Measurements from ENCODE around the gene YIF1A. TPM values are rescaled to one million over a fixed set of nuclear protein-coding genes. Genes with fewer than 3 reads are reported as not detected.
A peak's percentile ranks its signal among the peaks of the same experiment; 100 is the strongest.

YIF1A gene
- total and polyA plus RNA-seq, 2 donors (not counting 3 experiments of a cell fraction or from before 2014, with no cell fraction given), result 104 to 271 TPM

- H3K36me3 ChIP-seq (ENCODE audit: control insufficient read depth in 2 of 2, extremely low read depth in 1 of 2, insufficient read depth in 2 of 2, low read length in 2 of 2), result peaks cover under 1 to 28% of the 10 kb centered on the region in 2 experiments
- intact Hi-C loops (cut with micrococcal nuclease) (loop anchor here (1.0 kb wide), 1 partner anchor 22 kb away; the partner anchor contains the start of gene YIF1A), dilution Hi-C loops (cut with MboI; ENCODE audit: extremely low pct_ligation_motif_present, low sequenced_read_pairs) (no loop called here)
- H4K20me1 ChIP-seq (replicated peaks; ENCODE audit: control insufficient read depth, extremely low read depth, insufficient read depth, low read length), result no peaks in the 10 kb centered on the region
- no peaks in the 10 kb centered on the region for H3K9me3 ChIP-seq (replicated peaks; ENCODE audit: control insufficient read depth, insufficient read depth, low read length)
- peaks cover 12% of the 10 kb centered on the region for H3K4me1 ChIP-seq (ENCODE audit: control insufficient read depth, extremely low read depth, insufficient read depth, low read length)
- peaks cover 28% of the 10 kb centered on the region for H3K79me2 ChIP-seq (ENCODE audit: control insufficient read depth, insufficient read depth, low read length)
- CTCF ChIA-PET, result interaction anchor here (0.7 to 6.2 kb wide), 3 partner anchors 15 to 379 kb away, joined by 3 to 53 read pairs (median 3); partner anchors contain the start of gene FIBP
- H3K27ac ChIP-seq (ENCODE audit: insufficient read depth, low read depth, low read length), result no peak overlapping the region
- FAIRE-seq (peak; percentile 47), DNase-seq (ENCODE audit: low read depth, low spot score) (no peak)
- H3K4me2 ChIP-seq (ENCODE audit: insufficient read depth, low read length), result peak overlapping the region; percentile 70
- peak overlapping the region; percentile 56 for H2AFZ ChIP-seq (ENCODE audit: low read depth, low read length)
- TF ChIP-seq GATA2 (IDR thresholded peaks at IDR 0.05; ENCODE audit: insufficient read depth, insufficient read length, low read depth, low read length) (no peak), CTCF (IDR thresholded peaks at IDR 0.05; ENCODE audit: extremely low read depth in 1 of 2, insufficient read depth in 1 of 2, low read depth in 1 of 2, low read length in 2 of 2) (no peak), POLR2A (IDR thresholded peaks at IDR 0.05; ENCODE audit: low read depth, low read length) (no peak), FOS (IDR thresholded peaks at IDR 0.05; ENCODE audit: borderline replicate concordance, insufficient read depth, low read length) (no peak)
- BruUV-seq (replicated peaks), result no TSS peak
- H3K9ac ChIP-seq (replicated peaks; ENCODE audit: extremely low read depth, insufficient read depth, low read length), result peak overlapping the region; percentile 22
- POLR2A ChIA-PET, result interaction anchor here (1.6 kb wide), 2 partner anchors 9 to 22 kb away, joined by 5 to 12 read pairs; partner anchors contain the start of gene YIF1A
- H3K4me3 ChIP-seq (replicated peaks in 1 of 3; ENCODE audit: insufficient read depth in 1 of 3, low read depth in 1 of 3, low read length in 3 of 3), result peak overlapping the region in 2 of 3 experiments; percentile 37 to 46
- H3K9me1 ChIP-seq (replicated peaks; ENCODE audit: control insufficient read depth, extremely low read depth, insufficient read depth, low read length), result no peaks in the 10 kb centered on the region
- H3K27me3 ChIP-seq (ENCODE audit: control insufficient read depth in 2 of 2, insufficient read depth in 2 of 2, low read length in 2 of 2), result no peaks in the 10 kb centered on the region
Measured at GRCh38 chr11:66267039-66267378, 21.9 kb downstream of the YIF1A start.

- Histone ChIP-seq H2AFZ (ENCODE audit: low read depth, low read length) (no peak overlapping the region), H3K9ac (replicated peaks; ENCODE audit: extremely low read depth, insufficient read depth, low read length) (no peak overlapping the region), H4K20me1 (replicated peaks; ENCODE audit: control insufficient read depth, extremely low read depth, insufficient read depth, low read length) (no peaks in the 10 kb centered on the region), H3K4me1 (ENCODE audit: control insufficient read depth, extremely low read depth, insufficient read depth, low read length) (peaks cover 12% of the 10 kb centered on the region), H3K27ac (ENCODE audit: insufficient read depth, low read depth, low read length) (no peak overlapping the region), H3K9me3 (replicated peaks; ENCODE audit: control insufficient read depth, insufficient read depth, low read length) (no peaks in the 10 kb centered on the region), H3K79me2 (ENCODE audit: control insufficient read depth, insufficient read depth, low read length) (peaks cover 25% of the 10 kb centered on the region), H3K4me3 (replicated peaks in 1 of 3; ENCODE audit: insufficient read depth in 1 of 3, low read depth in 1 of 3, low read length in 3 of 3) (no peak overlapping the region), H3K36me3 (ENCODE audit: control insufficient read depth in 2 of 2, extremely low read depth in 1 of 2, insufficient read depth in 2 of 2, low read length in 2 of 2) (peaks cover 0 to 30% of the 10 kb centered on the region in 2 experiments), H3K4me2 (ENCODE audit: insufficient read depth, low read length) (no peak overlapping the region), H3K27me3 (ENCODE audit: control insufficient read depth in 2 of 2, insufficient read depth in 2 of 2, low read length in 2 of 2) (no peaks in the 10 kb centered on the region), H3K9me1 (replicated peaks; ENCODE audit: control insufficient read depth, extremely low read depth, insufficient read depth, low read length) (no peaks in the 10 kb centered on the region)
- no peak for TF ChIP-seq GATA2 (IDR thresholded peaks at IDR 0.05; ENCODE audit: insufficient read depth, insufficient read length, low read depth, low read length)
- no peak for TF ChIP-seq CTCF (IDR thresholded peaks at IDR 0.05; ENCODE audit: extremely low read depth in 1 of 2, insufficient read depth in 1 of 2, low read depth in 1 of 2, low read length in 2 of 2)
- TF ChIP-seq MAX (IDR thresholded peaks at IDR 0.05; ENCODE audit: insufficient read depth, insufficient read length), result no peak
- no peak for TF ChIP-seq FOS (IDR thresholded peaks at IDR 0.05; ENCODE audit: borderline replicate concordance, insufficient read depth, low read length)
- no peak for TF ChIP-seq POLR2AphosphoS5 (IDR thresholded peaks at IDR 0.05; ENCODE audit: insufficient read depth, low read depth, low read length)
- TF ChIP-seq EZH2 (IDR thresholded peaks at IDR 0.05; ENCODE audit: borderline replicate concordance, low read depth, low read length, severe bottlenecking), result no peak
- no peak for TF ChIP-seq JUN (IDR thresholded peaks at IDR 0.05; ENCODE audit: borderline replicate concordance, insufficient read depth, insufficient read length, low read depth)
- no peak for TF ChIP-seq POLR2A (IDR thresholded peaks at IDR 0.05; ENCODE audit: low read depth, low read length)
- TF ChIP-seq MYC (IDR thresholded peaks at IDR 0.05; ENCODE audit: low read depth, low read length), result no peak
- no peak for FAIRE-seq
- BruUV-seq (replicated peaks), result no TSS peak
- intact Hi-C loops (cut with micrococcal nuclease), result loop anchor here (1.0 kb wide), 1 partner anchor 23 kb away; the partner anchor contains the start of gene YIF1A
- ChIA-PET POLR2A (no interaction called here), CTCF (interaction anchor here (0.7 to 6.2 kb wide), 2 partner anchors 15 to 44 kb away, joined by 3 to 53 read pairs; no protein-coding TSS in a partner anchor)
- dilution Hi-C loops (cut with MboI; ENCODE audit: extremely low pct_ligation_motif_present, low sequenced_read_pairs), result no loop called here
- DNase-seq (ENCODE audit: low read depth, low spot score), result no peak
Measured at GRCh38 chr11:66266378-66267038, 22.4 kb downstream of the YIF1A start.
